ENCODE data around the gene ADIRF. TPM values are rescaled to one million over a fixed set of nuclear protein-coding genes. Genes with fewer than 3 reads are reported as not detected.
"Not testable (repeated sequence)": the region's sequence is repeated elsewhere in the genome, so short reads cannot be mapped to it uniquely, and the experiment has no call there.

The ADIRF gene
- polyA plus RNA-seq (2013, experiment 1 of 2; ENCODE audit: insufficient read length) = 1.1 TPM
- 0.93 TPM for polyA plus RNA-seq (2013, experiment 2 of 2; ENCODE audit: insufficient read length)

DNA sequence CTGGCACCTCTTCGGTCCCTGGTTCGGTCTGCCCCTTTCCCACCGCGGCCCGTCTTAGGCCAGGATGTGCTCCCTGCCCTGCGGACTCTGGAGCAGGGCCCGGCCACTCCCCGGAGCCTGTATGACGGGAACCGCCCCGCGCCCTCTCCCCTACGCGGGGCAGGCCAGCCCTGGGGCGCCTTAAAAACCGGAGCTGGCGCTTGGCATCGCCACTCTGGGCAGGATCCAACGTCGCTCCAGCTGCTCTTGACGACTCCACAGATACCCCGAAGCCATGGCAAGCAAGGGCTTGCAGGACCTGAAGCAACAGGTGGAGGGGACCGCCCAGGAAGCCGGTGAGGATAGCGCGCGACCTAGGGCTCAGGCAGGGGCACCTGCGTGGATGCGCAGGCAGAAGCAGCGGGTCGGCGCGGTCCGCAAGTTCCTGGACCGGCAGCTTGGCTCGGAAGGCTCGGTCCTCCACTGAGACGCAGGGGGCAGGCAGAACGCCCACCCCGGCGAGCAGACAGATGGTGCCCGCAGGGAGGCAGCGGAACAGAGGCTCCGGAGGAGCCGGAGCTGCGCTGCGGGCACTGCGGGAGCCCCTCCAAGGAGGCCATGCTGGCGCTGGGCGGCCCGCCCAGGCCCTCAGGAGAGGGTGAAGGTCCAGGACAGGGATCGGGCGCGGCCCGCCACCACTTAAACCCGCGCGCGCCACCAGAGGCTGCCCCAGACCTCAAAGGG lies at the start of gene ADIRF:
ADIRF (plus strand) TSS at position 212 of the 723 bp plus-strand sequence; CDS start at position 275, 63 bp downstream.
- no peak for DNase-seq

DNA sequence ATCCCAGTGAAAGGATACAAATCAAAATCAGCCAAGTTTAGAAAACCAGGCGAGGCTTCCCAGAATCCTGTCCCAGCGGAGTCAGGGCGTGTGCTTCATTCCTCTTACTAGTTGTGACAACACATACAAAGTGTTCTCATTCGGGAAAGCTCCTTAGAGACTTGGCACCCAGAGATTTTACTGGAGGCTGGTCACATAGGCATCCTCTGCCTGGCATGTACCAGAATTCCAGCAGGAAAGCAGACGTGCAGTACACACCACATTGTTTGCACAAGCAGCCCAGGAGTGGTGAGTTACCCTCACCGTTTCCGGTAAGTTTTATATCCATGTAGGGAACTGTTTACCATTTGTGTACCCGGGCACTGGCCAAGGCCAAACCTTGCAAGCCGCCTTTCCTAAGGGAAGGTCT lies 45.7 kb upstream of the ADIRF start:
- DNase-seq = no peak

- DNase-seq = no peak
Observed at GRCh38 chr10:86929468-86930380, 38.6 kb upstream of the ADIRF start.

DNA sequence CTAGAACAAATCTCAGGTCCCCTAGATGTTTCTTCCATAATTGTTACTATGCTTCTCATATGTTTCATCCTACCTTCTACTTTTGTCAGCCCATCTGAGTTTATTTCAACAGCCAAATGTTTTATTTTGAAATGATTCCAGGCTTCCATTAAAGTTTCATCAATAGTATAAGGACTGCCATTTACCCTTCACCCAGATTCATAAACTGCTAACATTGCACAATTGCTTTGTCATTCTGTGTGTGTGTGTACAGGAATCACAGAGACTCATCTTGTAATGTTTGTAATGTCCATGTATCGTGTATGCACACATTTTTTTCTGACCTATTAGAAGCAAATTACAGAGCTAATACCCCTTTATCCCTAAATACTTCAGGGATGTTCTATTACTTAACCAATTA lies 36.4 kb upstream of the ADIRF start:
- no peak for DNase-seq

GRCh38 chr10:86932674-86933073 lies 35.6 kb upstream of the ADIRF start:
- DNase-seq = no peak

DNA sequence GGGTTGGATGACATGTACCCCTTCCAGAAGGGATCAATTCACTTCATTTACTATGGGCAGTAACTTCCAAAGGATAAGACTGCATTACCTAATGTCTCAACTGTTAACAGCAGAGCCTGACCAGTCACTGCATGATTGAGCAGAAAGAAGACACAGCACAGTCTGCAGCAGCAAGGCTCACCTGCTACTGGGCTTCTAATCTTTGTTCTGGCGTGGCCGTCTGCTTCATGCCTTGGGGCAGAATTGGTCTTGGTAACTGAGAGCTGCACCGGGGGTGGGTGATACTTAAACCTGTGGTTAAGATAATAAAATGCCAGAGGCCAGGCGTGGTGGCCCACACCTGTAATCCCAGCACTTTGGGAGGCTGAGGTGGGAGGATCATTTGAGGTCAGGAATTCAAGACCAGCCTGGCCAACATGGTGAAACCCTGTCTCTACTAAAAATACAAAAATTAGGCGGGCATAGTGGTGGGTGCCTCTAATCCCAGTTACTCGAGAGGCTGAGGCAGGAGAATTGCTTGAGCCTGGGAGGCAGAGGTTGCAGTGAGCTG lies 34.0 kb upstream of the ADIRF start:
- not testable (repeated sequence) for DNase-seq

DNA sequence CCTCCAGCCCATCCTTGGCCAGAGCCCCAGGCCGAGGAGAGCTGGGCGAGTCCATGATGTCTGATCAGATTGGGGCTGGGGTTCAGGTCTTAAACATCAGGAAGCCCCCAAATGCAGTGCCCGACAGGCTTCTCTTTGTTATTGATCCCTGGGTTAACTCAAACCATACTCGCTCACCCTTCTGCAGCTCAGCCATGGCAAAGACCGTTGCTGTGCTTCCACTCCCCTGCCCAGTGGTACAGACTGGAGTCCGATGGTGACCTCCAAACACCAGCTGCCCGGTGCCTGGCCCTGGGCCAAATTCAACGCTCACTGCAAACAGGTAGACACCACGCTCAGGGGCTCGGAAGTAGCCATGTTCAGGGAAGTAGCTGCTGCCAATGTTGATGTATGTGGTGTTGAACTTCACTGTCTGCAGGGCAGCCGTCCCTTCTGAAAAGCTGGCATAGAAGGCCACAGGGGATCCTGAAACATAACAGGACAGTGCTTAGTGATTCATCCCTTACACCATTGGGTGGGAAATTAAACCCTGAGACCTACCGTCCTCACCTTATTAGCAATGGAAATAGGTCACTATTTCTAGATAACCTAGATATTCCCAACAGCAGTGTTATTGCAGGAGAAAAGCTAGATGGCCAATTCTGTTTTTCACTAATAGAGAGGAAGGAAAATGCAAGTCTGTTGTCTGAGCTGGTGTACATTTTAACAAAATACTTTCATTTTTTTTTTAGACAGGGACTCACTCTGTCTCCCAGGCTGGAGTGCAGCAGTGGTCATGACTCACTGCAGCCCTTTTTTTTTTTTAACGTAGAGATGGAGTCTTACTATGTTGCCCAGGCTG lies 31.4 kb upstream of the ADIRF start:
- DNase-seq = peak; percentile 67

DNA sequence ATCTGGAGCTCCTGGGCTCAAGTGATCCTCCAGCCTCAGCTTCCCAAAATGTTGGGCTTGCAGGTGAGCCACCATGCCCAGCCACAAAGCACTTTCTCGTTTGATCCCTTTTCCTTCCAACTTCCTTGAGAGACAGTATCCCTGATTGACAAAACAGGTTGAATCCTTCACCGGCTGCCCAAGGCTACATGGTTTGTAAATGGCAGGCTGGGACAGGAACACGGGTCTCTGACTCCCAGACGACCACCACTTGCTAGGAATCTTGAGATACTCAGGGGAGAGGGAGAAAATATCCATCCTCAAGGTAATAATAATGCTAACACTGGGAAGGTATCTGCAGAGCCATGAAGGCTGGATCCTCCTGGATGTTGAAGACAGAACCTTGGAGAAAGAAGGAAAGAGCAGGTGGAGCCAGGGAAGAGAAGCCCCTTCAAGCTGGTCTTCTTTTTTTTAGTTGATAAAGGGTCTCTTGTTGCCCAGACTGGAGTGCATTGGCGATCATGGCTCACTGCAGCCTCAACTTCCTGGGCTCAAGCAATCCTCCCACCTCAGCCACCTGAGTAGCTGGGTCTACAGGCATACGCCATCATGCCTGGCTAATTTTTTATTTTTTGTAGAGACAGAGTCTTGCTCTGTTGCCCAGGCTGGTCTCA lies 30.7 kb upstream of the ADIRF start:
- DNase-seq = no peak

GRCh38 chr10:86938260-86938659 lies 30.0 kb upstream of the ADIRF start:
- no peak for DNase-seq

DNA sequence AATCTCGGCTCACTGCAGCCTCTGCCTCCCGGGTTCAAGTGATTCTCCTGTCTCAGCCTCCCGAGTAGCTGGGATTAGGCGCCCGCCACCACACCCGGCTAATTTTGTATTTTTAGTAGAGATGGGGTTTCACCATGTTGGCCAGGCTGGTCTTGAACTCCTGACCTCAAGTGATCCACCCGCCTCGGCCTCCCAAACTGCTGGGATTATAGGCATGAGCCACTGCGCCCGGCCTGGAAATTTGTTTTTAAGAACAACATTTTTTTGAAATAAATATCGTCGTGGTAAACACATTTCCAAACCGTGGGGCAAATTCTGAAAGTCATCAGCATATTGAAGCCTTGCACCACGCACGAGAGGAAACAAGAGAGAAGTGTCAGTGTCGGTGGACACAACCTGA lies 28.2 kb upstream of the ADIRF start:
- not testable (repeated sequence) for DNase-seq

GRCh38 chr10:86940677-86941076 lies 27.6 kb upstream of the ADIRF start:
- DNase-seq = no peak

GRCh38 chr10:86941426-86941825 lies 26.9 kb upstream of the ADIRF start:
- DNase-seq = no peak

DNA sequence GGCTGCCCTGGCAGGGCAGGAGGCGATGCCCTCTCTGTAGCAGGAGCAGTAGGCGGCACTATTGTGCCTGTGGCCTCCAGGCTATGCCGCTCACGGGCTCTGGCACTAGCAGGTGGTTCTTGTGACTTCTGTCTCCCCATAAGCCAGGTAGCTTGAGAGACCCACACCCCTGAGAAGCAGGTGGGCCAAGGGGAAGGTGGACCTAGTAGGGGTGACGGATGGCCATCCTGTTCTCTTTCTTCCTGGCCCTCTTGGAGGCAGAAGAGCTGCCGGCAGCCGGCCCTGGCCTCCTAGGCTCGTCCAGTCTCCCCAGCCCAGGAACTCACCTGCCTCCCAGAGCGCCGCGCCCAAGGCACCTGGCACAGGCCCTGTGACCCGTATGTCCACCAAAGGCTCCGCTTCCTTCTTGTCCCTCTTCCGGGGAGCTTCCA lies 26.3 kb upstream of the ADIRF start:
- no peak for DNase-seq

- DNase-seq = peak; percentile 19
Observed at GRCh38 chr10:86942441-86943315, 25.6 kb upstream of the ADIRF start.

DNA sequence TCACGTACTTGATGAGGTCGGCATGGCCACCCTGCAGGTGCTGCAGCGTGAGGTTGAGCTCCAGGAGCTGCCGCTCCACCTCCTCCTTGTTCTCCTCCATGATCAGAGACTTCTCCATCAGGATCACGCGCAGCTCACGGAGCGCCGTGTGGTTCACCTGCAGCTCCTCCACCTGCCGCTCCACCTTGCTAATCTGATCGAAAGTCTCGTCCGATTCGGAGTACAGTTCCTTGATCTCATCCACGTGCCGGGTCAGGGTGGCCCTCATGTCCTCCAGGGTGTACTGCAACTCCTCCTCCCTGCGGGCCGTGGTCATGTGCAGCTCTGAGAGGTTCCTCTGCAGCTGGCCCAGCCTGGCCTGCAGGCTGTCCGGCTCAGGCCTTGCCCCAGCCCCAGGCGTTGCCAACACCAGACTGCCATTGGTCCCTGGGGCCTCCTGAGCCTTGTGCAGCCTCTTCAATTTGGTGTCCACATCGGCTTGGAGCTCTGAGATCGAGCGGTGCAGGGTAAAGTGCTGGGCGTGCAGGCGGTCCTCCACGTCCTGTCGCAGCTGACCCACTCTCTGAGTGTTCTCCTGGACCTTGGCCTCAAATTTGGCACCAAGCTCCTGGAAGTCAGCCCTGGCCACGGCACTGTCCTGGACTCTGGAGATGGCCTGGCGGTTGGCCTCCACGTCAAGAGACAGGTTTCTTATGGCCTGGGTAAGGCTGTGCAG lies 24.8 kb upstream of the ADIRF start:
- DNase-seq = no peak

DNA sequence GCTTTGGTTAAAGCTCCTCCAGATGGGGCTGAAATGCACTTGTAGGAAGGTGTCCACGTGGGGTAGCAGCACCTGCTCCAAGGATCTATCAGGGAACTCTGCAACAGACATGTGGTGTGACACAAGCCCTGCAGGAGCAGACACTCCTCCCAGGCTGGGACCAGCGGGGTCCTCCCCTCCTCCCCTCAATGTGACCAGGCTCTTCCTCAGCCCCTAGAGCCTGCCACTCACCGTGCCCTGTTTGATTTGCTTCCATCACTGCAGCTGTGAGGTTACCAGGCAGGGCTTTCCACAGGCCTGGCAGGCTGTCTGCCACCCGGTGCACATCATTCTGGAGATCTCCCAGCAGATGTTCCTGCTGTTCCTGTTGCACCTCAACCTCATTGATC lies 24.3 kb upstream of the ADIRF start:
- no peak for DNase-seq

DNA sequence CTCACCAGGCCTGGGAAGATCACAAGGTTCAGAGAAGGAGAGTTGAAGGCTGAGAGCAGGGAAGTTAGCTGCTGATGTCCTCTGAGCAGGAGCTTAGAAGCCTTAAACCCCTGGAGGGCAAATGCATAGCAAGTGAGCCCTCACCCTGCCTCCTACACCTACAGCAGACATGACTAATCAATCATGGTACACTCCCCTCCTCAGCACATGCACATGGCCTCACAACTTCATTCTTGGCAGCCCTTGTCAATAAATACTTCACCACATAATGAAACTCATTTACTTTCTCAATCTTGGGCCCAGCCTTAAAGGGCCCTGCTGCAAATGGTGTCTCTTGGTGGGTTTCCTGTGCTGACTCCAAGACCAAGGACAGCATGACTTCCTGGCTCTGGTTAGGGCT lies 23.8 kb upstream of the ADIRF start:
- DNase-seq = no peak

DNA sequence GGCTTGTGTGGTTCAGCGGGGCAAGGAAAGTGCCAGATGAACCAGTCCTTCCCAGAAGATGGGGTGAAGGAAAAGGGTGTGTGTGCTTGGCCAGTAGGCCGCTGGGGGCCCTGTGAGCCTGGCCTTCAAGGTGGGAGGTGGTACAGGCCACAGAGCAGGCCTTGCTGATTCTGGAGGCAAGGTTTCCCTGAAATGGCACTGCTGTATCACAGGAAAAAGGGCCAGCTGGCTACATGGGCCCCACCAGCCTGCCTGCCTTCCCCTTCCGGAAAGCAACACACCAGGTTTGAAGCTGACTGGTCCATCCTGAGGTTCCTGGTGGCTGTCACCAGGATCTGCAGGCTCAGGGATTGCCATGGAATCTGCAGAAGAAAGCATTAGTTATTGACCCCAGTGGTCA lies 23.4 kb upstream of the ADIRF start:
- no peak for DNase-seq

- DNase-seq = peak; percentile 44
Observed at GRCh38 chr10:86945361-86946212, 22.7 kb upstream of the ADIRF start.
